ENCODE results near the gene ALG12.

GRCh38 chr22:49965091-49966040, 47.1 kb upstream of the ALG12 start:
- TF ChIP-seq POLR2AphosphoS5 (IDR thresholded peaks at IDR 0.05) (no peak), CTCF (IDR thresholded peaks at IDR 0.05) (no peak)

All from stomach (tissue), 4 donors.